Spleen (tissue), 11 donors: ENCODE measurements around the gene ATXN10. TPM values are rescaled to one million over a fixed set of nuclear protein-coding genes. Genes with fewer than 3 reads are reported as not detected.

Experiments used
- DNase-seq: peaks from one replicate; pipeline ENCODE4 v3.0.0-alpha.2; 2020
- H3K27ac ChIP-seq, 8 donors: fragments of 200-600 bp; sonication (generic) in 7 of 8; 1 replicate in 4 of 8; 2 replicates in 4 of 8; pipeline versions ENCODE4 v1.5.0 to v1.8.0; 2016 to 2021; ENCODE audit warnings: inconsistent platforms in 4 of 8, mild to moderate bottlenecking in 4 of 8, moderate library complexity in 1 of 8
- H3K27me3 ChIP-seq, 7 donors: fragments of 200-600 bp; sonication (generic) in 6 of 7; replicated peaks in 1 of 7; 1 replicate in 4 of 7; 2 replicates in 3 of 7; pipeline versions ENCODE4 v1.5.0 to v1.8.0; 2016 to 2021; ENCODE audit warnings: inconsistent platforms in 3 of 7, mild to moderate bottlenecking in 1 of 7
- H3K36me3 ChIP-seq, 6 donors: fragments of 200-600 bp; sonication (generic) in 5 of 6; 1 replicate in 4 of 6; 2 replicates in 2 of 6; pipeline versions ENCODE4 v1.5.0 to v1.8.0; 2016 to 2021; ENCODE audit warnings: inconsistent platforms in 2 of 6
- H3K4me1 ChIP-seq, 6 donors: fragments of 200-600 bp; sonication (generic) in 5 of 6; 1 replicate in 3 of 6; 2 replicates in 3 of 6; pipeline versions ENCODE4 v1.5.0 to v1.8.0; 2016 to 2021; ENCODE audit warnings: inconsistent platforms in 3 of 6
- H3K4me3 ChIP-seq, 8 donors: fragments of 200-600 bp; sonication (generic) in 7 of 8; 1 replicate in 4 of 8; 2 replicates in 4 of 8; pipeline versions ENCODE4 v1.5.0 to v1.8.0; 2016 to 2021; ENCODE audit warnings: inconsistent platforms in 4 of 8, mild to moderate bottlenecking in 4 of 8, moderate library complexity in 2 of 8
- H3K9me3 ChIP-seq, 8 donors: fragments of 200-600 bp; sonication (generic) in 7 of 8; 1 replicate in 4 of 8; 2 replicates in 4 of 8; pipeline versions ENCODE4 v1.5.0 to v1.8.0; 2016 to 2021; ENCODE audit warnings: inconsistent platforms in 4 of 8
- POLR2A ChIP-seq, 3 donors: fragments of 450-650 bp; IDR thresholded peaks; one replicate each; pipeline ENCODE4 v1.5.1; 2017; ENCODE audit warnings: antibody characterized with exemption in 3 of 3, mild to moderate bottlenecking in 1 of 3
- POLR2AphosphoS5 ChIP-seq, 3 donors: sonication (generic); formaldehyde crosslinking; IDR thresholded peaks; one replicate each; pipeline ENCODE4 v1.5.1; 2017; ENCODE audit warnings: antibody characterized with exemption in 3 of 3
- WGBS, 5 donors: extraction: QIAGEN DNeasy Blood & Tissue Kit in 3 of 5; methylation state at CpG; one replicate each; pipeline versions ENCODE4 v1.1.5 to v1.1.7; 2013 to 2018; 5-methylcytosine and 5-hydroxymethylcytosine counted together
- intact Hi-C: fragments of 100-400 bp; cut with DNase I; formaldehyde crosslinking; loops from one replicate; pipeline ENCODE4 v1.15.0; 2023; ENCODE audit warnings: low total_unique reads
- polyA plus RNA-seq, 3 donors: library from polyadenylated mRNA; stranded (reverse); fragments of 200-250 nt; gene quantifications; one replicate each; pipeline ENCODE4 v1.2.1, GENCODE V29; 2013
- total RNA-seq, 7 donors: library from RNA; depleted of rRNA in 3 of 7; stranded (reverse); fragments of >200 nt in 3 of 7; fragmentation: NEBNext Ultra II Directional in 4 of 7; extraction: Animal tissue kit (Norgen Biotek cat#: 25700) in 4 of 7; gene quantifications; one replicate each; pipeline versions ENCODE4 v1.1.0 to v1.2.1, GENCODE V29; 2016 to 2021
- TF ChIP-seq, protein P1 (sequence below), 11 experiments: fragments of 200-600 bp in 7 of 11; fragments of 450-650 bp in 4 of 11; sonication (generic) in 4 of 11; IDR thresholded peaks in 8 of 11; conservative IDR thresholded peaks in 3 of 11; 1 replicate in 7 of 11; 2 replicates in 4 of 11; pipeline versions ENCODE4 v1.4.0 to v1.8.0; 2016 to 2021; ENCODE audit warnings: antibody characterized with exemption in 11 of 11, inconsistent platforms in 4 of 11, mild to moderate bottlenecking in 1 of 11
- donor health status: healthy with polysubstance abuse.
- donor health status: DM: no; HTN: no; CAD: no; lungs with moderate emphysema.
- donor health status: DM: no; HTN: no; CAD: no.
- donor health status: Bipolar disorder and iron deficiency.
- donor health status: healthy.
- donor health status: DM: no; HTN: no; CAD: no.
- donor health status: DM: yes; HTN: yes; CAD: no.

The ATXN10 gene
- total and polyA plus RNA-seq, 10 donors, result 46.1 to 119 (median 84.6) TPM

DNA sequence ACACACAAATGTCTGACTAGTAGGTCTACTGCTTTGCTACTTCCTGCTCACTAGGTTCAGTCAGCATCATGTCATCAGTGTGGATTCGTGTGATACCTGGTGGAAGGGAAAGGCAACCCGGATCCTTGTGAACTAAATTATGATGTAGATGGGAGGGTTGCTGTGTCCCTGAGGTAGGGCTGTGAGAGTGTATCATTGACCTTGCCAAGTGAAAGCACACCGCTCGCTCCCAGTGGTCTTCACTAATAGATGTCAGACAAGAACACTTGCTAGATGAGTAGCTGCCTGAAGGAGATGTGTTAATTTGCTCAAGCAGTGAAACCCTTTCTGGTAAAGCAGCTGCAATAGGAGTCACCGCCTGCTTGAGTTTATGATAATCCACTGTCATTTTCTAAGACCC lies 185.9 kb downstream of the ATXN10 start:
- Histone ChIP-seq H3K27me3 (no peaks in the 10 kb centered on the region), H3K36me3 (peaks cover 0 to 60% (median 13%) of the 10 kb centered on the region in 6 donors), H3K4me1 (no peaks in the 10 kb centered on the region), H3K9me3 (peaks cover 0 to 14% (median 8%) of the 10 kb centered on the region in 8 donors), H3K4me3 (no peak overlapping the region), H3K27ac (no peak overlapping the region)
- 95 to 98% (median 96%) methylated on average over 5 of the region's 5 CpGs for WGBS, 5 donors
- DNase-seq, result no peak
- intact Hi-C loops, result no loop called here
- TF ChIP-seq, protein P1, sequence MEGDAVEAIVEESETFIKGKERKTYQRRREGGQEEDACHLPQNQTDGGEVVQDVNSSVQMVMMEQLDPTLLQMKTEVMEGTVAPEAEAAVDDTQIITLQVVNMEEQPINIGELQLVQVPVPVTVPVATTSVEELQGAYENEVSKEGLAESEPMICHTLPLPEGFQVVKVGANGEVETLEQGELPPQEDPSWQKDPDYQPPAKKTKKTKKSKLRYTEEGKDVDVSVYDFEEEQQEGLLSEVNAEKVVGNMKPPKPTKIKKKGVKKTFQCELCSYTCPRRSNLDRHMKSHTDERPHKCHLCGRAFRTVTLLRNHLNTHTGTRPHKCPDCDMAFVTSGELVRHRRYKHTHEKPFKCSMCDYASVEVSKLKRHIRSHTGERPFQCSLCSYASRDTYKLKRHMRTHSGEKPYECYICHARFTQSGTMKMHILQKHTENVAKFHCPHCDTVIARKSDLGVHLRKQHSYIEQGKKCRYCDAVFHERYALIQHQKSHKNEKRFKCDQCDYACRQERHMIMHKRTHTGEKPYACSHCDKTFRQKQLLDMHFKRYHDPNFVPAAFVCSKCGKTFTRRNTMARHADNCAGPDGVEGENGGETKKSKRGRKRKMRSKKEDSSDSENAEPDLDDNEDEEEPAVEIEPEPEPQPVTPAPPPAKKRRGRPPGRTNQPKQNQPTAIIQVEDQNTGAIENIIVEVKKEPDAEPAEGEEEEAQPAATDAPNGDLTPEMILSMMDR (IDR thresholded peaks at IDR 0.05 in 8 of 11, conservative IDR thresholded peaks at IDR 0.05 in 3 of 11), result no peak
- no peak for TF ChIP-seq POLR2A (IDR thresholded peaks at IDR 0.05)
- TF ChIP-seq POLR2AphosphoS5 (IDR thresholded peaks at IDR 0.05), result no peak

DNA sequence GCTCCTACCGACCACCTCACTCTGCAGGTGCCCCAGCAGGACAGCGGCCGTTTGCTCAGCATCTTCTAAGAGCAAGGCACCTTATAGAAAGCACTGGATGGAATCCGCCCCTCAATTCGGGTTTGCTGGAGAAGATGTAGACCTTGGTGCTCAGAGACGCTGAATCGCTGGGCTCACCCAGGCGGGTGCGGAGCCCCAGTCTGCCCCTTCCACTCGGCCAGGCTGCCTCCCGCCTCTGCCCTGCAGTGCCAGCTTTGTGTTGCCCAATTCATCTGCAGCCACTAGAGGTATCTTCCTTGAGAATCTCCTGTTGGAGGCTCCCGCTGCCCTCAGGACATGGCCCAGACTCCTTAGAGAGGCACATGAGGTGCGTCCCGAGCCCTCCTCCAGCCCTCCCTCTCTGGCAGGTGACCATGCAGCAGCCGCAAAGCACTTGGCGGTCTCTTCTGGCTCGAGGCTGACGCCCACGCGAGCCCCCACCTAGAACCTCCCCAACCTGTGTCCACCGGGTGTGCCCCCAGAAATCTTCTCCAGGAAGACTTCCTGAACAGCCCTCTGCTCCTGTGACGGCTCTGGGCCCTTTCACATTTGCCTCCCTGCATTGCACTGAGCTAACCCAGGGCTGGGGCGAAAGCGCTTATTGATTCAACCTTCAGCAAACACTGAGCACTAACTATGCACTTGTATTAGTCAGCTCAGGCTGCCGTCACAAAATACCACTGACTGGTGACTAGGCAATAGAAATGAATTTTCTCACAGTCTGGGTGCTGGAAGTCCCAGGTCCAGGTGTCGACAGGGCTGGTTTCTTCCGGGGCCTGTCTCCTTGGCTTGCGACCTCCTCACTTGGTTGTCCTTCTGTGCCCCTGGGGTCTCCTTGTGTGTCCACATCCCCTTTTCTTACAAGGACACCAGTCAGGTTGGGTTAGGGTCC lies 187.9 kb downstream of the ATXN10 start:
- intact Hi-C loops, result loop anchor here (10.0 kb wide), 1 partner anchor 215 kb away; no protein-coding TSS in a partner anchor

DNA sequence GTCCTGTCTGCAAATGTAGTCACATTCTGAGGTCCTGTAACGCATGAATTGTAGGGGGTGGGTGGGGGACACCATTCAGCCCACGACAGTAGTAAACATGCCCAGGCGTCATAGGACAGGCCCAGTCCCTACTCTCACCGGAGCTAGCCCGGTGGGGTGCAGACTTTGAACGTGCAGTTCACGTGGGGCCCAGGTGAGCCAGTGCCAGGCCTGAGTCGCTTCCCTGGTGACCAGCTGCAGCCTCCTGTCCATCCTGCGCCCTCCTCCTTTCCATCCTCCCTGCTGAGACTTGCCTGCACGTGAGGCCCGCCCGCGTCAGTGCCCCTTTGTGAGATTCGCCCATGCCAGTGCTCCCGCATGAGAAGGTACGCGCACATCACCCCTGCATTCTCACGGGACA lies 188.6 kb downstream of the ATXN10 start:
- H3K9me3 ChIP-seq, result peaks cover 0 to 6% (median 0%) of the 10 kb centered on the region in 8 donors
- DNase-seq, result no peak
- H3K4me3 ChIP-seq, result no peak overlapping the region
- peaks cover 0 to 23% (median 3%) of the 10 kb centered on the region in 7 donors for H3K27me3 ChIP-seq
- H3K4me1 ChIP-seq, result peaks cover 0 to 9% (median 2%) of the 10 kb centered on the region in 6 donors
- TF ChIP-seq, protein P1 (IDR thresholded peaks at IDR 0.05 in 8 of 11, conservative IDR thresholded peaks at IDR 0.05 in 3 of 11), result no peak
- TF ChIP-seq POLR2A (IDR thresholded peaks at IDR 0.05) (no peak), POLR2AphosphoS5 (IDR thresholded peaks at IDR 0.05) (no peak)
- no peak overlapping the region for H3K27ac ChIP-seq
- intact Hi-C loops, result loop anchor here (10.0 kb wide), 1 partner anchor 215 kb away; no protein-coding TSS in a partner anchor
- 94 to 97% (median 97%) methylated on average over 18 of the region's 18 CpGs for WGBS, 5 donors
- H3K36me3 ChIP-seq, result peaks cover 0 to 48% (median 9%) of the 10 kb centered on the region in 6 donors

More for the DNA sequence above, 187.9 kb downstream of the ATXN10 start:
- TF ChIP-seq, protein P1 (IDR thresholded peaks at IDR 0.05 in 8 of 11, conservative IDR thresholded peaks at IDR 0.05 in 3 of 11), result no peak
- TF ChIP-seq POLR2AphosphoS5 (IDR thresholded peaks at IDR 0.05), result peak in 1 of 3 donors; percentile 30
- whole genome bisulfite sequencing, 5 donors, result 94 to 96% (median 94%) methylated on average over 21 to 28 of the region's 28 CpGs
- Histone ChIP-seq H3K9me3 (peaks cover 0 to 6% (median 0%) of the 10 kb centered on the region in 8 donors), H3K4me1 (peaks cover 0 to 7% (median 2%) of the 10 kb centered on the region in 6 donors), H3K36me3 (peaks cover 0 to 55% (median 9%) of the 10 kb centered on the region in 6 donors), H3K27me3 (peaks cover 0 to 16% (median 0%) of the 10 kb centered on the region in 7 donors), H3K27ac (no peak overlapping the region), H3K4me3 (no peak overlapping the region)
- no peak for DNase-seq

DNA sequence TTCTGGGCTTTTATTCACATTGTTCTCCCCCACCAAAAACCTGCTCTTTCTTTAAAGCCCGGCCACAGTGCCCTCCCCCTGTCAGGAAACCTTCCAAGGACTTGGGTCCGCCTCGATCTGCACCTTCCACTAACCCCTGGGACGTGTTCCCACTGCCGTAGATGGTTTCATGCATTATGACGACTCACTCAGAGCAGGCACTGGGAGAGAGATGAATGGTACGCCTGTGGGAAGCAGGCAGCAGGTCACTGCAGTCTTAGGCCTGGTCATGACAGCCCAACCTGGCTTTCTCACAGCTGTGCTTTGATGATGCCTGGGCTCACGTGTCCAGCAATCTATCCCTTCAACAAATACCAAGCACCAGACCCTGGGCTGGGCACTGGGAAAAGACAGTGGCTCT lies 189.6 kb downstream of the ATXN10 start:
- TF ChIP-seq, protein P1 (IDR thresholded peaks at IDR 0.05 in 8 of 11, conservative IDR thresholded peaks at IDR 0.05 in 3 of 11), result no peak
- TF ChIP-seq POLR2A (IDR thresholded peaks at IDR 0.05) (no peak), POLR2AphosphoS5 (IDR thresholded peaks at IDR 0.05) (no peak)
- Histone ChIP-seq H3K36me3 (peaks cover 0 to 37% (median 7%) of the 10 kb centered on the region in 6 donors), H3K4me3 (no peak overlapping the region), H3K9me3 (peaks cover 0 to 6% (median 0%) of the 10 kb centered on the region in 8 donors), H3K27me3 (peaks cover 0 to 34% (median 14%) of the 10 kb centered on the region in 7 donors), H3K4me1 (peaks cover 0 to 12% (median 3%) of the 10 kb centered on the region in 6 donors), H3K27ac (no peak overlapping the region)
- DNase-seq, result no peak
- intact Hi-C loops, result loop anchor here (10.0 kb wide), 1 partner anchor 216 kb away; no protein-coding TSS in a partner anchor
- 74 to 86% (median 82%) methylated on average over 8 of the region's 8 CpGs for whole genome bisulfite sequencing, 5 donors
